Epidermal melanocyte (primary cell): ENCODE measurements around the gene FCRL1.

Experiments
- DNase-seq: peaks from one replicate; pipeline ENCODE4 v3.0.0; 2011; ENCODE audit warnings: low spot score; ENCODE audit not compliant: insufficient read length

The FCRL1 gene

DNA sequence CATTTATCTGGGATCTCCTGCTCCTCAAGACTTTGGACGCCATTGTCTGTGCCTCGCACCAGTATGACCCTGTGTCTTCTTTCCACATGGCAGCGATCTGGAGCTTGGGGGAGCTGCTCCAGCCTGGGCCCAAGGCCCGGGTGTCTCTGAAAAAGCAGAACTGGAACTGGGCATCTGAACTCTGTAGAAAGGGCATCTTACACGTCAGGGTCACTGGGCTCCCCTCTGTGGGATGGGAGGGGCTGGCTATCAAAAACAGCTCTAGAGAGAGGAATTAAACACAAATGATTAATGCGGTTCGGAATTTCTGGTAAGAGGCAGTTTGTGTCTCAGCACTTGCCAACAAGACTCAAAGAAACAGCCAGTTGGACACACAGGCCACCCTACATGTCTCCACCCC lies 16.1 kb downstream of the FCRL1 start:
- no peak for DNase-seq

DNA sequence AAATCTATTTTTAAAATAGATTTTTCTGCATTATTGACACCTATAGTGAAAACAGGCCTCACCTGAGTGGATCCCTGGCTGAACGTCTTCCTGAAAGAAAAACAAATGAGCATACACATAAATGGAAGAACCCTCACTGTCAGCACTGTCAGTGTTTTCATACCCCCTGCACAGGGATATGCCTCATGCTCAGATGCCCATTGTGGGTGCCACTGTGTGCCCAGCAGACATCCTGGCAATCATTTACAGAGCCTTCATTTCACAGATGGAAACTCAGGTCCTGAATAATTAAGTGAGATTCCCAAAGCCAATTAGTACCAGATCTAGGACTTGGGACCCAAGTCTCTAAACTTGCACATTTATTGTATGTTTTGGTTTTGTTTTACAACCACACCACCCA lies 19.9 kb downstream of the FCRL1 start:
- DNase-seq, result no peak

GRCh38 chr1:157798211-157798610 lies 21.7 kb downstream of the FCRL1 start:
- no peak for DNase-seq

DNA sequence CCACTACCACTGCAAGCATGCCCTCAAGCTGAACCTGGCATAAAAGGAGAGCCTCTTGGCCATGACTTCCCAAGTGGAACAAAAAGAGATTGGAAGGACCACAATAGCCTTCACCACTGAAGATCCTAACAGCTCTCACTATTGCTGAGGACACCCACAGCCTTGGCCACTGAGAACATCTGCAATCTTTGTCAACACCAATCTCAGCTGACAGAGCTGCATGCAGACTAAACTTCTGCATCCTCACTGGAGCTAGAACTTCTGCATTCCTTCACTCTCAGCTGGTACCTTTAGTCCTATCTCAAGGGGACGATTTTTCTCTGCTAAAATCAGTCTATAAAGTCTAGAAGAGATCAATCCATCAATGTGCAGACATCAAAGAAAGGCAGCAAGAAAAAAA lies 34.7 kb downstream of the FCRL1 start:
- no peak for DNase-seq

GRCh38 chr1:157784801-157785200 lies 35.1 kb downstream of the FCRL1 start:
- no peak for DNase-seq

- DNase-seq, result no peak
Measured at GRCh38 chr1:157782931-157783330, 37.0 kb downstream of the FCRL1 start.

DNA sequence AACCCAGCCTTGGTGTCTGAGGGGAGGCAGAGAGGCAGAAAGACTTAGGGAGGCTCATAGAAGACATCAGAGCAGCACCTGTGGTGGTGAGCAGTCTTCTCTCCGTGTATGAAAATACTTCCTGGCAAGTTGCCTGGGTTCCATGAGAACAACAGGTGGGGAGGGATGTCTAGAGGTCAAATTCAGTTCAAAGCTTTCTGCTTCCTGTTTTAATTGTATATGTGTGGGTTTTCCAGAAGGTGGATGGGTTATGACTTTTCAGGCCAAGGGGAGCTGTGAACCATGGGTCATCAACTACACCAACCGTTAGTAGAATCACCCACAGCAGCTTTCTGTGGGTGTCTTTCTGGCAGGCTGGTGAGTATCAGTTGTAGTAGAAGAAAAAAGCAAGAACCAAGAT lies 38.9 kb downstream of the FCRL1 start:
- no peak for DNase-seq

DNA sequence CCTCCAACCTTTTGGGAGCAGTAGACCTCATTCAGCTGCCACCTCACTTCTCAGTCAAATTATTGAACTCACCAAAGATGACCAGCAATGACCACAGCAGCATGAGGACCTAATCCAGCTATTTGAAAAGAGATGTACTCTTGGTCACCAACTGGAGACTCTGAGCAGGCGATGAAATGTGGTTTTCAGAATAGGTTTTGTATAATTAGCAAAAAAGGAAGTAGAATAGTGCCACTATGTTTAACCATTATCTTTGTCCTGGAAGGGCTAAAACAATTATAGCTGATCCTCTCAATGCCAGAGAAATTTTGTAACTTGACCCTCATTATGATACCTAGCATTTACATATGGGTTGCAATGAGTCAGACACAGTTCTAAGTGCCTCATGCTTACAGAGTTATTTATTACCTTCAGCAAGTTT lies 42.9 kb downstream of the FCRL1 start, which contains the start of gene FCRL2:
Gene FCRL2 (minus strand): TSS at position 162 of the 421 bp plus-strand sequence. CDS start 59 bp downstream, at position 103.
- no peak for DNase-seq

DNA sequence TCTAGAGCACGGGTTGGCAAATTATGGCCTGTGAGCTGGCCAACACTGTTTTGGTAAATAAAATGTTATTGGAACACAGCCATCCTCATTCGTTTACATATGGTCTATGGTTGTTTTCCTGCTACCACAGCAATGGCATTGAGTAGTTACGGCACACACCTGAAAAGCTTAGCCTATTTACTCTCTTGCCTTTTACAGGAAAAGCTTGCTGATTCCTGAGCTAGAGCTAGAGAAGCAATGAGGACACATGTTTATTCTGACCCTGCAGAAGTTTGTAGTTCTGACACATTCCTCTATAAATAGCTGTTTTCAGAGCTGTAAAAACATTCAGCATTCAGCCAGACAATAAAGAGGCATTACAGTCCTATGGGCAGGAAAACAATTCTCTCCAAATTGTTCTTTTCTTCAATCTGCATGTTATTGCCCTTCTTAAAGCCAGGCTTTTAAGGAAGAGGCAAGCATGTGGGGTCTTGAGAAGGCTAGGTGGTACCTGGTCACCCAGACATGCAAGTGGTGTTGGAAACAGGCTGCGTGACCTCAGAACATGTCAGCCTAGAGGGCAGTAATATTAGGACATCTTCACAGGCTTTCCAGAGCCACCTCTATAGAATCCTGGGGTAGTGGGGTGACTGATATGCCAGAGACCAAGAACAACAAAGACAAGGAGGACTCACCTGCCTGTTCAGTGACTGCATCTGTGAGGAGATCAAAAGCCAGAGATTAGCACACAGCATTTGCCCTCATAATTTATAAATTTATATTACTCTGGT lies 44.6 kb downstream of the FCRL1 start:
- no peak for DNase-seq

- DNase-seq, result no peak
Measured at GRCh38 chr1:157774412-157774811, 45.5 kb downstream of the FCRL1 start.

DNA sequence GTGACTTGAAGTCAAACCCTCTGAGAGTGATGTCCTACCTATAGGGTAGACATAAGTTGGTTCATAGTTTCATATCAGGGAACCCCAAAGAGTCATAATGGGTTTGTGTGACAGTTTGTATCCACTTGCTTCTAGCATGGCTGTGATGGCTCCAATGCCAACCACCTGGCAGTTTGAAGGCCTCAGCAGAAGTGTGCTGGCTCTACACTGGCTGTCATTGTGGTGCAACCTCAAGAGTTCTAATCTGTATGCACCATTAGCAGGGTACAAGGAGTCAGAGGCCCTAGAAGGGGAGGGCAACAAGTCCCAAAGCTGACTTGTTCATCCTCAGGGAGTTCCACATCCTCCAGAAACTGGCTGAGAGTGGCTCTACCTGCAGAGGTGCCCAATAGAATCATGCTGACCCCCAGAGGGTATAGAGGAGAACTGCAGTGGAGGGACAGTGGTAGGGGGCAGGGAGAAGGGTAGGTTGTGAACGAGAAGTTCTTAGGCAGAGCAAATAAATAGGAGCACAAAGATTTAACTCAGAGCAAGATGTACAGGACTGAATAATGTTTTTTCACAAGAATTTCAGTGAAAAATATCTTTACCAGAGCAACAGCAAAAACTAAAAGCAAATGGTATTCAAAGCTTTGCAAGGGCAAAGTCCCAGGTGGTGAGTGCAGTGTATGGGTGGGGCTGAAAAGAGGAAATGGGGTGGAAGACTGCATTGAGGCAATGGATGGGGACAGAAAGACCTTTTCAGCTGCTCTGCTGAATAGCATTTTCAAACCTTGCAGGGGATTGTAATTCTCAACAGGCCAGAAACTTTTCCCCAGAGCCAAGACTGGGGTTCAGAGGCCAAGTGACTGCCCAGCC lies 46.2 kb downstream of the FCRL1 start:
- no peak for DNase-seq

- DNase-seq, result no peak
Measured at GRCh38 chr1:157771661-157772425, 48.1 kb downstream of the FCRL1 start.

- DNase-seq, result no peak
Measured at GRCh38 chr1:157770442-157771043, 49.4 kb downstream of the FCRL1 start.

DNA sequence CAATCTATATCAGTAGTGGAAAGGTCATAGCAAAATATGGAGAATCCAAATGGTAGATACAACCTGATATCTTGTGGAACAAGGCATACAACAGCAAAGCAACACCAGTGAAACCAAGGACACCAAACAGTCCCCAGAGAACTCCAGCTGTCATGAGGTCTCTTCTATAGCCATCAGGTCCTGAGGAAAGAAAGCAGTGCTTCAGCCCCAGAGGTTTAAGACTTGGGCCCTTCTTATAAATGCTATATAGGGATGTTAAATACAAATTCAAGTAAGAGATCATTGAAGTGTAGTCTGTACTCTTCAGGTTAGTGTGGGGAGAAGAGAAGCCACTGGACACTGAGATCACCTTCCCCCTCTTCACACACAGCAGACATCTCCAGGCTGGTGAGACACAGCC lies 53.1 kb downstream of the FCRL1 start:
- DNase-seq, result no peak

GRCh38 chr1:157758018-157758417 lies 61.9 kb downstream of the FCRL1 start:
- no peak for DNase-seq

DNA sequence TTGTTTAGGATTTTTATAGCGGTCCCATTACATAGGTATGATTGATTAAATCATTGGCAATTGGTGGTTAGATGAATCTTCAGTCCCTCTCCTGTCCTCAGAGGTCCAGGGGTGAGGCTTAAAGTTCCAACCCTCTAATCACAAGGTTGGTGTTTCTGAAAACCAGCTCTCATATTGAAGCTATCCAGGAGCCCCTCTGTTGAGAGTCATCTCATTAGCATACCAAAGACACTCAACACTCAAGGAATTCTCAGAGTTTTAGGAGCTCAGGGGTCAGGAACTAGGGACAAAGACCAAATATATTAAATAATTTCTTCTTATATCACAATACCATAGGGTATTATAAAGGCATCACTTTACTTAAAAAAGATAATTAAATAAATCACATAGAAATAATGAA lies 66.3 kb downstream of the FCRL1 start:
- no peak for DNase-seq

GRCh38 chr1:157751283-157751682 lies 68.6 kb downstream of the FCRL1 start:
- DNase-seq, result no peak

- DNase-seq, result no peak
Measured at GRCh38 chr1:157748262-157748817, 71.6 kb downstream of the FCRL1 start.
